Hepatocyte (in vitro differentiated cells): ENCODE results near the gene ZNF511.

Experiments used
- CTCF ChIP-seq: fragments of 200-600 bp; sonication (generic); IDR thresholded peaks from 2 replicates; pipeline ENCODE4 v1.5.1; 2016; ENCODE audit warnings: antibody characterized with exemption, mild to moderate bottlenecking; ENCODE audit not compliant: poor library complexity
- EZH2 ChIP-seq: fragments of 200-600 bp; sonication (generic); IDR thresholded peaks from 2 replicates; pipeline ENCODE4 v1.6.1; 2016; ENCODE audit warnings: antibody characterized with exemption, mild to moderate bottlenecking, borderline replicate concordance
- EZH2phosphoT487 ChIP-seq: fragments of 200-600 bp; sonication (generic); IDR thresholded peaks from one replicate; pipeline ENCODE4 v1.6.1; 2018; ENCODE audit warnings: antibody characterized with exemption, mild to moderate bottlenecking, low read depth, moderate library complexity; ENCODE audit not compliant: unreplicated experiment, severe bottlenecking

- TF ChIP-seq CTCF (no peak), EZH2phosphoT487 (no peak), EZH2 (no peak)
These were observed 36.3 kb upstream of the ZNF511 start for GRCh38 chr10:133272301-133272963.
